WERI-Rb-1 (cell line): ENCODE data around the gene ASB16.

Source experiments
- DNase-seq: peaks from one replicate; pipeline ENCODE4 v3.0.0-alpha.2; 2020
- H3K27ac ChIP-seq: fragments of 250-450 bp; sonication (Bioruptor Pico); 2 replicates; pipeline ENCODE4 v1.5.1; 2020; ENCODE audit warnings: mild to moderate bottlenecking, moderate library complexity
- H3K27me3 ChIP-seq: fragments of 250-450 bp; sonication (Bioruptor Pico); 2 replicates; pipeline ENCODE4 v1.5.1; 2021; ENCODE audit warnings: mild to moderate bottlenecking, low read depth, moderate library complexity; ENCODE audit not compliant: insufficient read depth, severe bottlenecking
- H3K36me3 ChIP-seq: fragments of 250-450 bp; sonication (Bioruptor Pico); 2 replicates; pipeline ENCODE4 v1.5.1; 2020; ENCODE audit warnings: mild to moderate bottlenecking, moderate library complexity
- H3K4me3 ChIP-seq: 2 replicates; pipeline ENCODE4 v1.5.1; 2011; ENCODE audit warnings: low read depth, mild to moderate bottlenecking, control low read depth, low read length
- H3K9me3 ChIP-seq: fragments of 250-450 bp; sonication (Bioruptor Pico); 2 replicates; pipeline ENCODE4 v1.5.1; 2021; ENCODE audit warnings: mild to moderate bottlenecking, moderate library complexity; ENCODE audit not compliant: severe bottlenecking
- TF ChIP-seq, protein P1 (sequence below): IDR thresholded peaks from 2 replicates; pipeline ENCODE4 v1.5.1; 2011; ENCODE audit warnings: low read depth, mild to moderate bottlenecking, control low read depth, inconsistent platforms, low read length

Gene ASB16

DNA sequence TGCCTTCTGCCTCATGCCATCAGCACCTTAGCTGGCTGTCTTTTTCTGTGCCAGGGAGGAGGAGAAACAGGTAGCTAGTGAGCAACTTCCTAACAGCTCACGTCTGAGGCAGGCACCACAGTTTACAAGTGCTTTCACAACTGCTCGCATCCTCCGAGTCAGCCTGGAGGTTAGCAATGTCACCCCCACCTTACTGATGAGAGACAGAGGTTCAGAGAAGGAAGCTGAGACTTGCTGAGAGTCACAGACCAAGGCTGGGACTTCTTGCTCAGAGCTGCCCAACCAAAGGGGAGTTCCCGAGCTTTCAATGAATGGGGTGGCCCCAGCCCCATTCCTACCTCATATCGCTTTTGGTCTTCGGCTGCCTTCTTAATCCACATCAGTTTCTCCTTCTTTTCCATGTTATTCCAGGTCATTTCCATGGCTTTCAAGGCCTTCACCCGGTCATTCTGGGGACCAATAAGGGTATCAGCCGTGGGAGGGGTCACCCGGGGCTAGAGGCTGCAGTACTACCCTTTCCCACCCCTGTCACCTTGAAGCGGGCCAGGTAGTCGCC is 39.4 kb downstream of the ASB16 start:
- no peaks in the 10 kb centered on the region for H3K9me3 ChIP-seq
- peaks cover 74% of the 10 kb centered on the region for H3K36me3 ChIP-seq

DNA sequence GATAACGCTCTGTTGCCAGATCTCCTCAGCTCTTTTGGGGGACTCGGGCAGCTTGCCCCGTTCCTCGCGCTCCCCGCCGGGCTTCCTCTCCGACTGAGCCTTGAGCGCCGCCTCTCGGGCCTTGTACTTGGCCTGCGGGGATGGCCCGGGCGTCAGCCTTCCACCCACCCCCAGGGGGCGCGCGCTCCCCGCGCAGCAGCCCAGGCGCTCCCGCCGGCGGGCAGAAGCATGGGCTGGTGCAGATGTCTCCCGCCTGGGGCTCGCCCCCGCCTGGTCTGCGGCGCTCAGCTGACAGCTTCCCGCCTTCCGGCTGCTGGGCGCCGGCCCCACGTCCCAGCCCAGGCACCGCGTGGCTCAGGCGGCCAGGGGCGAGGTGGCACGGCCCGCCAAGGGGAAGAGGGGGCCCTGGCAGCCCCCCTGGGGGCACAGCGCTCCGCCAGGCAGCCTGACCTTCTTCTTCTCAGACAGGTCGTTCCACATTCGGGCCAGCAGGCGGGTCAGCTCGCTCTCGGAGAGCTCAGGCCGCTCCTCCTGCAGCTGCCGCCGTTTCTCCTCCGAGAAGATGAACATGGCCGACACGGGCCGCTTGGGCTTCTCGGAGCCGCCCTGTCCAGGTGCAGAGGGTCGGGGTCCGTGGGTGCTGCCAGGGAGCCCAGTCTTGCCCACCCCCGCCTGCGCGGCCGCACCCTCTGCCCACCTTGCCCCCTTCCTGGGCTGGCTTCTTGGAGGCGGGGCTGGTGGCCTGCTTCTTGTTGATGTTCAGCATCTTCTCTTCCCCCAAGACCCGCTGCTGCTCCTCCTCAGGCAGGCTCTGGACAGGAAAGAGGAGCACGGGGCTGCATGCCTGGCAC is 40.1 kb downstream of the ASB16 start:
- Histone ChIP-seq H3K36me3 (peaks cover 81% of the 10 kb centered on the region), H3K27ac (peak overlapping the region; percentile 90)
- peak; percentile 95 for DNase-seq

More for the DNA sequence above, 39.4 kb downstream of the ASB16 start:
- TF ChIP-seq, protein P1, sequence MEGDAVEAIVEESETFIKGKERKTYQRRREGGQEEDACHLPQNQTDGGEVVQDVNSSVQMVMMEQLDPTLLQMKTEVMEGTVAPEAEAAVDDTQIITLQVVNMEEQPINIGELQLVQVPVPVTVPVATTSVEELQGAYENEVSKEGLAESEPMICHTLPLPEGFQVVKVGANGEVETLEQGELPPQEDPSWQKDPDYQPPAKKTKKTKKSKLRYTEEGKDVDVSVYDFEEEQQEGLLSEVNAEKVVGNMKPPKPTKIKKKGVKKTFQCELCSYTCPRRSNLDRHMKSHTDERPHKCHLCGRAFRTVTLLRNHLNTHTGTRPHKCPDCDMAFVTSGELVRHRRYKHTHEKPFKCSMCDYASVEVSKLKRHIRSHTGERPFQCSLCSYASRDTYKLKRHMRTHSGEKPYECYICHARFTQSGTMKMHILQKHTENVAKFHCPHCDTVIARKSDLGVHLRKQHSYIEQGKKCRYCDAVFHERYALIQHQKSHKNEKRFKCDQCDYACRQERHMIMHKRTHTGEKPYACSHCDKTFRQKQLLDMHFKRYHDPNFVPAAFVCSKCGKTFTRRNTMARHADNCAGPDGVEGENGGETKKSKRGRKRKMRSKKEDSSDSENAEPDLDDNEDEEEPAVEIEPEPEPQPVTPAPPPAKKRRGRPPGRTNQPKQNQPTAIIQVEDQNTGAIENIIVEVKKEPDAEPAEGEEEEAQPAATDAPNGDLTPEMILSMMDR, result no peak
- Histone ChIP-seq H3K27me3 (no peaks in the 10 kb centered on the region), H3K4me3 (no peak overlapping the region), H3K27ac (peak overlapping the region; percentile 90)
- no peak for DNase-seq

DNA sequence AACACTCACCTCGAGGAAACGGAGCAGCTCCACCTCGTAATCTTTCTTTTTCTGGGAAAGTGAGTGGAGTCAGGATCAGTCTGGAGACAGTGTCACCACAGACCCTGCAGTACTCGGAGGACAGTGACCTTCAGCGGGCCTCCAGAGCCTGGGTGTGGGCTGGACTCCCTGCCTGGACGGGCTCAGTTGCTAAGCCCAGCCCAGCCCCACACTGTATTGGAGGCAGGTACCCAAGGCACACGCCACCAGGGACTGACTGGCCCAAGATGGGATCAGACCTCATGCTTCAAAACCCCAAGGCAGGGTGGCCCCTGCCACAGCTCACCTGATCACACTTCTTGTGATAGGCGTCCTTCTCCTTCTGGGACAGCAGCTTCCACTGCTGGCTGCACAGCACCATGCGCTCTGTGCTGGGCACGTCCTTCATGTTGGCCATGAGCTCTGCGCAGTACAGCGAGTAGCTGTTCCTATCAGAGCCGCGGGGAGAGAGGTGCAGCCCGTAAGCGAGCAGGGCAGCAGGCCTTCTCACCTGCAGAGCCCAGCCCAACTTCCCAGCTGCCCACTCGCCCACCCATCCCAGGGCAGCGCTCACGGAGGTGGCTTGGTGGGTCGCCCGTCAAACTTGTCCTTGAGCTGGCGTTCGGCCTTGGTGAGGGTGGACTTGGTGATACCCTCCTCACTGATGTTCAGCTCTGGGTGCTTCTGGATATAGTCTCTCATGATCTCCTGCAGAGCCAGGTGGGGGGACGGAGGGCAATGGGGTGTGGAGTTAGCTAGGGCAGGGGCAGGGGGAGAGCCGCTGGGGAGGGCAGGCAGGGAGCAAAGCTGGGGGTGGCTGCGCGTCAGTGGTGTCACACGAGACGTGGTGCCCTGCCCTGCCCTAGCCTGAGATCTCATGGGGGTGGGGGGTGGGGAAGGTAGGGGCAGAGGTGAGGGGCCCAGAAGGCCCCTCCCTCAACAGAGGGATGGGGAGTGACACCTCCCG is 41.1 kb downstream of the ASB16 start:
- H3K9me3 ChIP-seq, result no peaks in the 10 kb centered on the region
- H3K36me3 ChIP-seq, result peaks cover 84% of the 10 kb centered on the region
- TF ChIP-seq, protein P1, result no peak
- no peak for DNase-seq
- no peak overlapping the region for H3K4me3 ChIP-seq
- no peaks in the 10 kb centered on the region for H3K27me3 ChIP-seq
- peak overlapping the region; percentile 90 for H3K27ac ChIP-seq

More for the DNA sequence above, 40.1 kb downstream of the ASB16 start:
- Histone ChIP-seq H3K9me3 (no peaks in the 10 kb centered on the region), H3K27me3 (no peaks in the 10 kb centered on the region), H3K4me3 (0 out of 2 replicates have a peak overlapping the region, but pooled peaks have one; percentile 2)
- TF ChIP-seq, protein P1, result peak; percentile 100

DNA sequence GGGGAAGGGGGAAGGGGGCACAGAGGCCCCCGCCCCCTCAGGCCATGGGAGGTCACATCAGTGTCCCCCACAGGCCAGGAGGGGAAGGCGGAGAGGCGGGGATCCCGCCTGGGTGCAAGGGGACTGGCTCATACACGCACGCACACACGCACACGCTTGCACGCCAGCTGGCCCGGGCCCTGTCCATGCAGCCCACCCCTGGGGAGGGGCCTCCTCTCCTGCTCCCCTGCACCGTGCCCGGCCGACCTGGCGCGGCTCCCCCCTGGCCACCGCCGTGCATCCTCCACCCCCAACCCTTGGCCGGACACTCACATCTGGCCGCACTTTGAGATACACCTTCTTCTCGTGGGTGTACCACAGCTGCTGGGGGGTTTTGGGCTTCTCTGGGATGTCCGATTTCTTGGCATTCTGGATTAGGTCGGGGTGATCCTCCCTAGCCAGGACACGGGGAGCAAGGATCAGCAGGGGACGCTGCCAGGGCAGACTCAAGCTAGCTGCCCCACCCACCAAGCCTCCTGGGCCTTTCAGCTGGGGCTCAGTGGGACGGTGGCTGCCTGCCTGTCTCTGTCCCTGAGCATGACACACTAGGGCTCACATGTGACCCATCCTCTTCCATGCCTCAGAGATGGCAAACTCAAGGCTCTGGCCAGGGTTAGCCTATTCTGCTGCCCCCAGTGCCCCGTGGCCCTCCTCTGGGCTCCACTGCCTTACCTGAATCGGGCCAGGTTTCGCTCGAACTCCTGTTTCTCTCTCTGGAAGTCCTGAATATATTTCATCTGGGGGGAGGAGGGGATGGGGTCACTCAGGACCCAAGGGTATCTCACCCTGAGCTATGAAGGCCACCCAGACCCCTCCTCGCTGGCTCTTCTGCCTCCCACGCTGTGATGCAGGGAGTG is 42.3 kb downstream of the ASB16 start:
- TF ChIP-seq, protein P1, result no peak
- Histone ChIP-seq H3K27ac (peak overlapping the region; percentile 46), H3K9me3 (no peaks in the 10 kb centered on the region), H3K4me3 (no peak overlapping the region), H3K36me3 (peaks cover 84% of the 10 kb centered on the region), H3K27me3 (no peaks in the 10 kb centered on the region)
- peak; percentile 68 for DNase-seq
